Measurements from ENCODE around the gene CDC20B.

Gene CDC20B

DNA sequence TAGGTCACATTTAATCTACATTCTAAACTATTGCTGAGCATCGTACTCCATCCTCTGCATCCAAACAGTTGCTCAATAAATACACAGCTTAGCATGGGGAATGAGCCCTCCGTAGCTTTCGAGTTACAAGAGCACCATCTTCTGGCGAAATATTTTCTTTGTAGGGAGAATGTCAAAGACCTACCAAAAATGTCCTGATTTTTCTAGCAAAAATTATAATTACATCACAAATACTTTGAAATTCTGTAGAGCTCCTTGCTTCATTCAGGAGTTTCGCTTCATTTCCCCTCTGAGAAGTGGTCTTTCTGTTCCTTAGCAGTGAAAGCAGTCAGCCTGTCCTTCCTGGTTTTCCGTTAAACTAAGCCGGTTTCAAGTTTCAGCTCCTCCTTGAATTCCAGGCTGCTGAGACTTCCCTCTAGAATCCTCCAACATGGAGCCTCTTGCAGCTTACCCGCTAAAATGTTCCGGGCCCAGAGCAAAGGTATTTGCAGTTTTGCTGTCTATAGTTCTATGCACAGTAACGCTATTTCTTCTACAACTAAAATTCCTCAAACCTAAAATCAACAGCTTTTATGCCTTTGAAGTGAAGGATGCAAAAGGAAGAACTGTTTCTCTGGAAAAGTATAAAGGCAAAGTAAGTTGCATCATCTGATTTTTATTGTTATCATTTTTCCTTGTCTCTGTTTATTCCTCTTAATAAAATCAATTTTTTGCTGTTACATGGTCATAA is 13.0 kb downstream of the CDC20B start, which contains the start of gene GPX8 (continued):
- TF ChIP-seq, protein P1, sequence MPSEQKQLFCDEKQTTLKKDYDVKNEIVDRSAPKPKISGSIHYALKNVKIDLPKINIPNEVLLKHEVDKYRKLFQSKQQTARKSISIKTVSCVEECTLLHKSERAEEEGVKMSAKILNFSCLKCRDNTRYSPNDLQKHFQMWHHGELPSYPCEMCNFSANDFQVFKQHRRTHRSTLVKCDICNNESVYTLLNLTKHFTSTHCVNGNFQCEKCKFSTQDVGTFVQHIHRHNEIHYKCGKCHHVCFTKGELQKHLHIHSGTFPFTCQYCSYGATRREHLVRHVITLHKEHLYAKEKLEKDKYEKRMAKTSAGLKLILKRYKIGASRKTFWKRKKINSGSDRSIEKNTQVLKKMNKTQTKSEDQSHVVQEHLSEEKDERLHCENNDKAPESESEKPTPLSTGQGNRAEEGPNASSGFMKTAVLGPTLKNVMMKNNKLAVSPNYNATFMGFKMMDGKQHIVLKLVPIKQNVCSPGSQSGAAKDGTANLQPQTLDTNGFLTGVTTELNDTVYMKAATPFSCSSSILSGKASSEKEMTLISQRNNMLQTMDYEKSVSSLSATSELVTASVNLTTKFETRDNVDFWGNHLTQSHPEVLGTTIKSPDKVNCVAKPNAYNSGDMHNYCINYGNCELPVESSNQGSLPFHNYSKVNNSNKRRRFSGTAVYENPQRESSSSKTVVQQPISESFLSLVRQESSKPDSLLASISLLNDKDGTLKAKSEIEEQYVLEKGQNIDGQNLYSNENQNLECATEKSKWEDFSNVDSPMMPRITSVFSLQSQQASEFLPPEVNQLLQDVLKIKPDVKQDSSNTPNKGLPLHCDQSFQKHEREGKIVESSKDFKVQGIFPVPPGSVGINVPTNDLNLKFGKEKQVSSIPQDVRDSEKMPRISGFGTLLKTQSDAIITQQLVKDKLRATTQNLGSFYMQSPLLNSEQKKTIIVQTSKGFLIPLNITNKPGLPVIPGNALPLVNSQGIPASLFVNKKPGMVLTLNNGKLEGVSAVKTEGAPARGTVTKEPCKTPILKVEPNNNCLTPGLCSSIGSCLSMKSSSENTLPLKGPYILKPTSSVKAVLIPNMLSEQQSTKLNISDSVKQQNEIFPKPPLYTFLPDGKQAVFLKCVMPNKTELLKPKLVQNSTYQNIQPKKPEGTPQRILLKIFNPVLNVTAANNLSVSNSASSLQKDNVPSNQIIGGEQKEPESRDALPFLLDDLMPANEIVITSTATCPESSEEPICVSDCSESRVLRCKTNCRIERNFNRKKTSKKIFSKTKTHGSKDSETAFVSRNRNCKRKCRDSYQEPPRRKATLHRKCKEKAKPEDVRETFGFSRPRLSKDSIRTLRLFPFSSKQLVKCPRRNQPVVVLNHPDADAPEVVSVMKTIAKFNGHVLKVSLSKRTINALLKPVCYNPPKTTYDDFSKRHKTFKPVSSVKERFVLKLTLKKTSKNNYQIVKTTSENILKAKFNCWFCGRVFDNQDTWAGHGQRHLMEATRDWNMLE (tag by site-specific recombination; conservative IDR thresholded peaks at IDR 0.05; ENCODE audit: low read depth), result no peak
- TF ChIP-seq GLIS1 (tag by site-specific recombination; IDR thresholded peaks at IDR 0.05) (no peak), ZNF791 (tag by site-specific recombination; IDR thresholded peaks at IDR 0.05) (no peak), ZNF514 (tag by site-specific recombination; IDR thresholded peaks at IDR 0.05) (no peak), ZNF596 (tag by site-specific recombination; IDR thresholded peaks at IDR 0.05) (no peak), SCRT1 (tag by site-specific recombination; IDR thresholded peaks at IDR 0.05; ENCODE audit: borderline replicate concordance) (no peak), ZNF585B (tag by site-specific recombination; IDR thresholded peaks at IDR 0.05) (no peak), ZNF175 (tag by site-specific recombination; IDR thresholded peaks at IDR 0.05) (no peak), ZNF214 (tag by site-specific recombination; IDR thresholded peaks at IDR 0.05; ENCODE audit: borderline replicate concordance) (no peak), ZNF521 (tag by site-specific recombination; IDR thresholded peaks at IDR 0.05) (no peak), ZNF138 (tag by site-specific recombination; IDR thresholded peaks at IDR 0.05; ENCODE audit: borderline replicate concordance) (no peak)
- TF ChIP-seq, protein P2, sequence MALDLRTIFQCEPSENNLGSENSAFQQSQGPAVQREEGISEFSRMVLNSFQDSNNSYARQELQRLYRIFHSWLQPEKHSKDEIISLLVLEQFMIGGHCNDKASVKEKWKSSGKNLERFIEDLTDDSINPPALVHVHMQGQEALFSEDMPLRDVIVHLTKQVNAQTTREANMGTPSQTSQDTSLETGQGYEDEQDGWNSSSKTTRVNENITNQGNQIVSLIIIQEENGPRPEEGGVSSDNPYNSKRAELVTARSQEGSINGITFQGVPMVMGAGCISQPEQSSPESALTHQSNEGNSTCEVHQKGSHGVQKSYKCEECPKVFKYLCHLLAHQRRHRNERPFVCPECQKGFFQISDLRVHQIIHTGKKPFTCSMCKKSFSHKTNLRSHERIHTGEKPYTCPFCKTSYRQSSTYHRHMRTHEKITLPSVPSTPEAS (tag by site-specific recombination; IDR thresholded peaks at IDR 0.05), result no peak

DNA sequence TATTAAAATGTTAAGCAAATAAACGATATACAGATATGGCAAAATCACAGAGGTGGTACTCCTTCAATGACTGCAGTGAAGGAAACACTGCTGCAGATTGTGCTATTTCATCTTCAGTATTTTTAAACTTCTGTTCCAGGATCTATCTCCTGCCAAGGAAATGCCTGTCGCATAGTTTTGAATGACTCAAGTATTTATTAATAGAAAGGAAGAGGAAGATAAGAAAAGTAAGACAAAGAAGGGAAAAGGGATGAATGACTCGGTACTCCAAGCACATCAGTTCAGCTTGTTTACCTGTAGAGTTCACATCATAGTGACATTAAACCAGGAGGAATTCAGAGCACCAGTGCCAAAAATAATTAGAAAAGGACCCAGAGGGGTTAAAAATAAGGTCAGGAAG is 18.1 kb downstream of the CDC20B start:
- POLR2A ChIA-PET, result no interaction called here
- no peaks in the 10 kb centered on the region for H3K9me3 ChIP-seq (ENCODE audit: control insufficient read depth, insufficient read depth, low read depth, low read length)
- H3K4me3 ChIP-seq (ENCODE audit: low read depth, low read length), result no peak overlapping the region
- CTCF ChIA-PET, result interaction anchor here (1.0 kb wide), 1 partner anchor 249 kb away, joined by 4 read pairs; no protein-coding TSS in a partner anchor
- H3K36me3 ChIP-seq (ENCODE audit: control insufficient read depth in 2 of 2, insufficient read depth in 1 of 2, low read length in 2 of 2), result no peaks in the 10 kb centered on the region
- no peaks in the 10 kb centered on the region for H3K4me1 ChIP-seq (ENCODE audit: control insufficient read depth, insufficient read depth, low read length)
- H3K27ac ChIP-seq (ENCODE audit: extremely low read depth, low read depth, low read length), result no peak overlapping the region
- no peak for TF ChIP-seq ZNF792 (tag by site-specific recombination; IDR thresholded peaks at IDR 0.05)
- TF ChIP-seq ZFP3 (tag by site-specific recombination; IDR thresholded peaks at IDR 0.05; ENCODE audit: low read depth), result no peak
- TF ChIP-seq, protein P3, sequence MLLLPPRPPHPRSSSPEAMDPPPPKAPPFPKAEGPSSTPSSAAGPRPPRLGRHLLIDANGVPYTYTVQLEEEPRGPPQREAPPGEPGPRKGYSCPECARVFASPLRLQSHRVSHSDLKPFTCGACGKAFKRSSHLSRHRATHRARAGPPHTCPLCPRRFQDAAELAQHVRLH (tag by site-specific recombination; IDR thresholded peaks at IDR 0.05), result no peak
- no peak for TF ChIP-seq ZBTB21 (tag by site-specific recombination; IDR thresholded peaks at IDR 0.05)
- no peak for TF ChIP-seq ZBTB17 (tag by site-specific recombination; IDR thresholded peaks at IDR 0.05)
- TF ChIP-seq ZSCAN30 (tag by site-specific recombination; IDR thresholded peaks at IDR 0.05), result no peak
- no peak for TF ChIP-seq KLF7 (tag by site-specific recombination; IDR thresholded peaks at IDR 0.05; ENCODE audit: borderline replicate concordance)
- TF ChIP-seq, protein P4, sequence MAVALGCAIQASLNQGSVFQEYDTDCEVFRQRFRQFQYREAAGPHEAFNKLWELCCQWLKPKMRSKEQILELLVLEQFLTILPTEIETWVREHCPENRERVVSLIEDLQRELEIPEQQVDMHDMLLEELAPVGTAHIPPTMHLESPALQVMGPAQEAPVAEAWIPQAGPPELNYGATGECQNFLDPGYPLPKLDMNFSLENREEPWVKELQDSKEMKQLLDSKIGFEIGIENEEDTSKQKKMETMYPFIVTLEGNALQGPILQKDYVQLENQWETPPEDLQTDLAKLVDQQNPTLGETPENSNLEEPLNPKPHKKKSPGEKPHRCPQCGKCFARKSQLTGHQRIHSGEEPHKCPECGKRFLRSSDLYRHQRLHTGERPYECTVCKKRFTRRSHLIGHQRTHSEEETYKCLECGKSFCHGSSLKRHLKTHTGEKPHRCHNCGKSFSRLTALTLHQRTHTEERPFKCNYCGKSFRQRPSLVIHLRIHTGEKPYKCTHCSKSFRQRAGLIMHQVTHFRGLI (tag by site-specific recombination; IDR thresholded peaks at IDR 0.05), result no peak
- TF ChIP-seq ZNF629 (tag by site-specific recombination; IDR thresholded peaks at IDR 0.05), result no peak
- no peak for TF ChIP-seq ZNF133 (tag by site-specific recombination; IDR thresholded peaks at IDR 0.05)
- TF ChIP-seq, protein P5, sequence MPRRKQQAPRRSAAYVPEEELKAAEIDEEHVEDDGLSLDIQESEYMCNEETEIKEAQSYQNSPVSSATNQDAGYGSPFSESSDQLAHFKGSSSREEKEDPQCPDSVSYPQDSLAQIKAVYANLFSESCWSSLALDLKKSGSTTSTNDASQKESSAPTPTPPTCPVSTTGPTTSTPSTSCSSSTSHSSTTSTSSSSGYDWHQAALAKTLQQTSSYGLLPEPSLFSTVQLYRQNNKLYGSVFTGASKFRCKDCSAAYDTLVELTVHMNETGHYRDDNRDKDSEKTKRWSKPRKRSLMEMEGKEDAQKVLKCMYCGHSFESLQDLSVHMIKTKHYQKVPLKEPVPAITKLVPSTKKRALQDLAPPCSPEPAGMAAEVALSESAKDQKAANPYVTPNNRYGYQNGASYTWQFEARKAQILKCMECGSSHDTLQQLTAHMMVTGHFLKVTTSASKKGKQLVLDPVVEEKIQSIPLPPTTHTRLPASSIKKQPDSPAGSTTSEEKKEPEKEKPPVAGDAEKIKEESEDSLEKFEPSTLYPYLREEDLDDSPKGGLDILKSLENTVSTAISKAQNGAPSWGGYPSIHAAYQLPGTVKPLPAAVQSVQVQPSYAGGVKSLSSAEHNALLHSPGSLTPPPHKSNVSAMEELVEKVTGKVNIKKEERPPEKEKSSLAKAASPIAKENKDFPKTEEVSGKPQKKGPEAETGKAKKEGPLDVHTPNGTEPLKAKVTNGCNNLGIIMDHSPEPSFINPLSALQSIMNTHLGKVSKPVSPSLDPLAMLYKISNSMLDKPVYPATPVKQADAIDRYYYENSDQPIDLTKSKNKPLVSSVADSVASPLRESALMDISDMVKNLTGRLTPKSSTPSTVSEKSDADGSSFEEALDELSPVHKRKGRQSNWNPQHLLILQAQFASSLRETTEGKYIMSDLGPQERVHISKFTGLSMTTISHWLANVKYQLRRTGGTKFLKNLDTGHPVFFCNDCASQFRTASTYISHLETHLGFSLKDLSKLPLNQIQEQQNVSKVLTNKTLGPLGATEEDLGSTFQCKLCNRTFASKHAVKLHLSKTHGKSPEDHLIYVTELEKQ (tag by site-specific recombination; IDR thresholded peaks at IDR 0.05; ENCODE audit: borderline replicate concordance), result no peak
- TF ChIP-seq IKZF3 (tag by site-specific recombination; IDR thresholded peaks at IDR 0.05), result no peak
- TF ChIP-seq ZNF585B (tag by site-specific recombination; IDR thresholded peaks at IDR 0.05), result no peak
- no peak for TF ChIP-seq ZNF610 (tag by site-specific recombination; IDR thresholded peaks at IDR 0.05; ENCODE audit: borderline replicate concordance)
- TF ChIP-seq ZNF837 (tag by site-specific recombination; IDR thresholded peaks at IDR 0.05), result no peak
